ENCODE results near the gene MTHFS. TPM values are rescaled to one million over a fixed set of nuclear protein-coding genes. Genes with fewer than 3 reads are reported as not detected.

Gene MTHFS
- total RNA-seq, 1 experiment from 2014 or later: 66.7 TPM

- H3K27ac Mint-ChIP-seq (ENCODE audit: unreplicated experiment): no peak overlapping the region
- no peak for DNase-seq
- H3K4me1 Mint-ChIP-seq (ENCODE audit: low read depth, unreplicated experiment): peaks cover 38% of the 10 kb centered on the region
- no peaks in the 10 kb centered on the region for H3K27me3 Mint-ChIP-seq (ENCODE audit: unreplicated experiment)
- CTCF ChIA-PET: interaction anchor here (1.4 kb wide), 1 partner anchor 10 kb away, joined by 8 read pairs; no protein-coding TSS in a partner anchor
- no peak overlapping the region for H3K4me3 Mint-ChIP-seq (ENCODE audit: low read depth, unreplicated experiment)
- BruUV-seq (replicated peaks): no TSS peak
- H3K36me3 Mint-ChIP-seq (ENCODE audit: insufficient read depth, unreplicated experiment): no peaks in the 10 kb centered on the region
- no peaks in the 10 kb centered on the region for H3K9me3 Mint-ChIP-seq (ENCODE audit: low read depth, unreplicated experiment)
- intact Hi-C loops (cut with micrococcal nuclease; ENCODE audit: unreplicated experiment): no loop called here
- no peak for TF ChIP-seq CTCF (IDR thresholded peaks at IDR 0.05; ENCODE audit: unreplicated experiment)
Observed at GRCh38 chr15:79863886-79864285, 32.9 kb downstream of the MTHFS start.

- no peak overlapping the region for H3K27ac Mint-ChIP-seq (ENCODE audit: unreplicated experiment)
- no peak overlapping the region for H3K4me3 Mint-ChIP-seq (ENCODE audit: low read depth, unreplicated experiment)
- H3K27me3 Mint-ChIP-seq (ENCODE audit: unreplicated experiment): no peaks in the 10 kb centered on the region
- no TSS peak for BruUV-seq (replicated peaks)
- intact Hi-C loops (cut with micrococcal nuclease; ENCODE audit: unreplicated experiment): no loop called here
- no peak for DNase-seq
- no peaks in the 10 kb centered on the region for H3K36me3 Mint-ChIP-seq (ENCODE audit: insufficient read depth, unreplicated experiment)
- peaks cover 22% of the 10 kb centered on the region for H3K4me1 Mint-ChIP-seq (ENCODE audit: low read depth, unreplicated experiment)
- CTCF ChIA-PET: interaction anchor here (1.2 kb wide), 1 partner anchor 9 kb away, joined by 4 read pairs; no protein-coding TSS in a partner anchor
- TF ChIP-seq CTCF (IDR thresholded peaks at IDR 0.05; ENCODE audit: unreplicated experiment): no peak
- H3K9me3 Mint-ChIP-seq (ENCODE audit: low read depth, unreplicated experiment): no peaks in the 10 kb centered on the region
Observed at GRCh38 chr15:79862191-79862590, 34.6 kb downstream of the MTHFS start.

- no peak for DNase-seq
- Mint-ChIP-seq H3K9me3 (ENCODE audit: low read depth, unreplicated experiment) (no peaks in the 10 kb centered on the region), H3K36me3 (ENCODE audit: insufficient read depth, unreplicated experiment) (no peaks in the 10 kb centered on the region), H3K27ac (ENCODE audit: unreplicated experiment) (no peak overlapping the region), H3K4me3 (ENCODE audit: low read depth, unreplicated experiment) (no peak overlapping the region), H3K27me3 (ENCODE audit: unreplicated experiment) (no peaks in the 10 kb centered on the region), H3K4me1 (ENCODE audit: low read depth, unreplicated experiment) (peaks cover 22% of the 10 kb centered on the region)
- TF ChIP-seq CTCF (IDR thresholded peaks at IDR 0.05; ENCODE audit: unreplicated experiment): no peak
- intact Hi-C loops (cut with micrococcal nuclease; ENCODE audit: unreplicated experiment): no loop called here
- CTCF ChIA-PET: no interaction called here
- BruUV-seq (replicated peaks): no TSS peak
Observed at GRCh38 chr15:79860661-79861060, 36.2 kb downstream of the MTHFS start.

- Mint-ChIP-seq H3K27me3 (ENCODE audit: unreplicated experiment) (no peaks in the 10 kb centered on the region), H3K9me3 (ENCODE audit: low read depth, unreplicated experiment) (no peaks in the 10 kb centered on the region), H3K36me3 (ENCODE audit: insufficient read depth, unreplicated experiment) (no peaks in the 10 kb centered on the region), H3K4me3 (ENCODE audit: low read depth, unreplicated experiment) (no peak overlapping the region), H3K4me1 (ENCODE audit: low read depth, unreplicated experiment) (peaks cover 26% of the 10 kb centered on the region), H3K27ac (ENCODE audit: unreplicated experiment) (no peak overlapping the region)
- intact Hi-C loops (cut with micrococcal nuclease; ENCODE audit: unreplicated experiment): loop anchor here (1.0 to 10.0 kb wide), 3 partner anchors 264 to 514 kb away; no protein-coding TSS in a partner anchor
- no TSS peak for BruUV-seq (replicated peaks)
- no peak for TF ChIP-seq CTCF (IDR thresholded peaks at IDR 0.05; ENCODE audit: unreplicated experiment)
- no peak for DNase-seq
- CTCF ChIA-PET: no interaction called here
Observed at GRCh38 chr15:79858469-79858868, 38.3 kb downstream of the MTHFS start.

Measured in Calu3 (cell line).